SK-N-MC (cell line): Measurements from ENCODE around the gene SPATA13.

Experiments
- EZH2 ChIP-seq: fragments of 200-600 bp; sonication (generic); IDR thresholded peaks from one replicate; pipeline ENCODE4 v1.6.1; 2017; ENCODE audit warnings: antibody characterized with exemption
- POLR2AphosphoS5 ChIP-seq: IDR thresholded peaks from 2 replicates; pipeline ENCODE4 v1.6.1; 2012; ENCODE audit warnings: mild to moderate bottlenecking, low read depth, low read length, borderline replicate concordance

DNA sequence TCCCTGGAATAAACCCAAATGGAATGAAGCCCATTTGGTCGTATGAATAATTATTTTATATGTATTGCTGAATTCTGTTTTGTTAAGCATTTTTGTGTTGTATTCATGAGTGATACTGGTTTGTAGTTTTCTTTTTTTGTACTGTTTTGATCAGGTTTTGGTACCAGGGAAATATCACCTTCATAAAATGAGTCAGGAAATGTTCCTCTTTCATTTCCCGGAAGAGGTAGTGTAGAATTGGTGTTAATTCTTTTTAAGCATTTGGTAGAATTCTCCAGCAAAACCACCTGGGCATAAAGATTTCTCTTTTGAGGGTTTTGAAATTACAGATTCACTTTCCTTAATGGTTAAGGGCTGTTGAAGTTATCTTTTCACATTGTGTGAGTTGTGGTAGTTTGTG is 13.3 kb downstream of the SPATA13 start:
- TF ChIP-seq EZH2 (no peak), POLR2AphosphoS5 (no peak)
